Karpas-422 (cell line): ENCODE results near the gene MTA1. TPM values are rescaled to one million over a fixed set of nuclear protein-coding genes. Genes with fewer than 3 reads are reported as not detected.

Experiments used
- DNase-seq: peaks from one replicate; pipeline ENCODE4 v3.0.0-alpha.2; 2015
- H2AFZ ChIP-seq: fragments of 200-600 bp; sonication (generic); 2 replicates; pipeline ENCODE4 v1.6.1; 2014; ENCODE audit warnings: antibody characterized with exemption, low read length, mixed read lengths
- H3K27ac ChIP-seq: fragments of 200-600 bp; sonication (generic); 2 replicates; pipeline ENCODE4 v1.5.1; 2014; ENCODE audit warnings: mild to moderate bottlenecking, low read length, moderate library complexity
- H3K27me3 ChIP-seq: fragments of 200-600 bp; sonication (generic); 2 replicates; pipeline ENCODE4 v1.6.1; 2014; ENCODE audit warnings: low read length, mixed read lengths
- H3K36me3 ChIP-seq: fragments of 200-600 bp; sonication (generic); 2 replicates; pipeline ENCODE4 v1.6.1; 2014; ENCODE audit warnings: low read length, mixed read lengths; ENCODE audit not compliant: insufficient read depth
- H3K4me1 ChIP-seq: fragments of 200-600 bp; sonication (generic); 2 replicates; pipeline ENCODE4 v1.6.1; 2014; ENCODE audit warnings: mild to moderate bottlenecking, low read length, mixed read lengths
- H3K4me2 ChIP-seq: fragments of 200-600 bp; sonication (generic); 2 replicates; pipeline ENCODE4 v1.6.1; 2014; ENCODE audit warnings: low read length, low read depth, mild to moderate bottlenecking; ENCODE audit not compliant: poor library complexity, severe bottlenecking
- H3K4me3 ChIP-seq: fragments of 200-600 bp; sonication (generic); 2 replicates; pipeline ENCODE4 v1.5.1; 2014; ENCODE audit warnings: mild to moderate bottlenecking, antibody characterized with exemption, low read length, mixed read lengths
- H3K79me2 ChIP-seq: fragments of 200-600 bp; sonication (generic); 2 replicates; pipeline ENCODE4 v1.6.1; 2014; ENCODE audit warnings: mild to moderate bottlenecking, low read length, mixed read lengths
- H3K9ac ChIP-seq: fragments of 200-600 bp; sonication (generic); 2 replicates; pipeline ENCODE4 v1.6.0; 2014; ENCODE audit warnings: low read length
- H3K9me2 ChIP-seq: fragments of 200-600 bp; sonication (generic), shearing (Covaris generic); replicated peaks from 2 replicates; pipeline ENCODE4 v1.6.0; 2014; ENCODE audit warnings: mild to moderate bottlenecking, low read length, moderate library complexity; ENCODE audit not compliant: insufficient read depth
- H3K9me3 ChIP-seq: fragments of 300-700, 200-600 bp; sonication (generic); 2 replicates; pipeline ENCODE4 v1.6.1; 2014; ENCODE audit warnings: low read length, mixed read lengths
- H4K20me1 ChIP-seq: fragments of 200-600 bp; sonication (generic); 2 replicates; pipeline ENCODE4 v1.6.1; 2014; ENCODE audit warnings: mild to moderate bottlenecking, antibody characterized with exemption, low read length, low read depth; ENCODE audit not compliant: insufficient read depth
- total RNA-seq: library from RNA; depleted of rRNA; stranded (reverse); fragments of >200 nt; shearing (Covaris generic); gene quantifications from 2 replicates; pipeline ENCODE4 v1.2.3, GENCODE V29; 2014; ENCODE audit warnings: low replicate concordance

Gene MTA1
- total RNA-seq, 1 experiment from 2014 or later, result 94.6 TPM

DNA sequence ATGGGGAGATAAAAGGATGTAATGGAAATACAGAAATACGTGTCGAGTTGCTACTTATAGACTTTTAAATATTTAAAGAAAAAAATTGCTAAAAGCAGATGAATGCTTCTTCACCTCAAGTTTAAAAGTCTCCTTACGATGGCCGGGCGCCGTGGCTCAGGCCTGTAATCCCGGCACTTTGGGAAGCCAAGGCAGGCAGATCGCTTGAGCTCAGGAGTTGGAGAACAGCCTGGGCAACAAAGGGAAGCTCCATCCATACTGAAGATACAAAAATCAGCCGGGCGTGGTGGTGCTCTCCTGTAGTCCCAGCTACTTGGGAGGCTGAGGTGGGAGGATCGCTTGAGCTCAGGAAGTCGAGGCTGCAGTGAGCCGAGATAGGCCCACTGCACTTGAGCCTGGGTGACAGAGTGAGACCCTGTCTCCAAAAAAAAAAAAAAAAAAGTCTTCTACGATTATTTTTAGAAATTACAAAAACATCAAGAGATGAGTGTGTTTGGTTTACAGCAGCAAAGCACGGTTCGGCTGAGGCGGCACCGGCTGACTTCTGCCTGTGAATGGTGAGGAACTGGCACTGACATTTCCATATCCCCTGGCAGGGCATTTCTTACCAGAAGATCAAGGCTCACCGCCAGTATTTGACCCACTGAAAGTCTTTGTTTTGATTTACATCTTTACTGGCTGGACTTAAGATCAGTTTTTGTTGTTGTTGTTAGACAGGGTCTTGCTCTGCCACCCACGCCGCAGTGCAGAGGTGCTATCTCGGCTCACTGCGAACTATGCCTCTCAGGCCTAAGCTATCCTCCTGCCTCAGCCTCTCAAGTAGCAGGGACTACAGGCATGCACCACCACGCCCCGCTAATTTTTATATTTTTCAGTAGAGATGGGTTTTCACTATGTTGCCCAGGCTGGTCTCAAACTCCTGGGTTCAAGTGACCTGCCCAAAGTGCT is 3.9 kb upstream of the MTA1 start:
- Histone ChIP-seq H2AFZ (0 out of 2 replicates have a peak overlapping the region, but pooled peaks have one; percentile 46), H3K9ac (0 out of 2 replicates have a peak overlapping the region, but pooled peaks have one; percentile 65), H3K9me2 (no peaks in the 10 kb centered on the region), H3K4me2 (peak overlapping the region; percentile 71), H3K79me2 (peaks cover 9% of the 10 kb centered on the region), H3K4me3 (peak overlapping the region; percentile 60; the same call in 1 of the 2 replicates), H4K20me1 (peaks cover 18% of the 10 kb centered on the region), H3K4me1 (peaks cover 22% of the 10 kb centered on the region), H3K36me3 (no peaks in the 10 kb centered on the region), H3K27ac (no peak overlapping the region), H3K27me3 (no peaks in the 10 kb centered on the region), H3K9me3 (no peaks in the 10 kb centered on the region)
- DNase-seq, result no peak

DNA sequence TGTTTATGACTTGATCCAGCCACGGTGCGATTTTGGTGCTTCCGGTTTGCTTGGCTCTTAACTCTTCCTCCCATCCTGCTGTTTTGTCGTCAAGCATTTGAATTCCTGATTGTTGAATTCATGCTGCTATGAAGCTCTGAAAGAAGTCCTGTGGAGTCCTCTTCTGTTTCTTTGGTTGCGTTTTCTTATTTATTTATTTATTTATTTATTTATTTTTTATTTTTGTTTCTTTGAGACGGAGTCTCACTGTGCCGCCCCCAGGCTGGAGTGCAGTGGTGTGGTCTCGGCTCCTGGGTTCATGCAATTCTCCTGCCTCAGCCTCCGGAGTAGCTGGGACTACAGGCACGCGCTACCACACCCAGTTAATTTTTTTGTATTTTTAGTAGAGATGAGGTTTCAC is 3.0 kb upstream of the MTA1 start:
- H3K4me2 ChIP-seq, result no peak overlapping the region
- H3K4me3 ChIP-seq, result no peak overlapping the region
- no peak for DNase-seq
- H2AFZ ChIP-seq, result no peak overlapping the region
- H3K36me3 ChIP-seq, result no peaks in the 10 kb centered on the region
- H3K9ac ChIP-seq, result no peak overlapping the region
- no peaks in the 10 kb centered on the region for H3K27me3 ChIP-seq
- H3K27ac ChIP-seq, result no peak overlapping the region
- no peaks in the 10 kb centered on the region for H3K9me2 ChIP-seq
- peaks cover 21% of the 10 kb centered on the region for H4K20me1 ChIP-seq
- peaks cover 28% of the 10 kb centered on the region for H3K4me1 ChIP-seq
- no peaks in the 10 kb centered on the region for H3K9me3 ChIP-seq
- peaks cover 19% of the 10 kb centered on the region for H3K79me2 ChIP-seq

DNA sequence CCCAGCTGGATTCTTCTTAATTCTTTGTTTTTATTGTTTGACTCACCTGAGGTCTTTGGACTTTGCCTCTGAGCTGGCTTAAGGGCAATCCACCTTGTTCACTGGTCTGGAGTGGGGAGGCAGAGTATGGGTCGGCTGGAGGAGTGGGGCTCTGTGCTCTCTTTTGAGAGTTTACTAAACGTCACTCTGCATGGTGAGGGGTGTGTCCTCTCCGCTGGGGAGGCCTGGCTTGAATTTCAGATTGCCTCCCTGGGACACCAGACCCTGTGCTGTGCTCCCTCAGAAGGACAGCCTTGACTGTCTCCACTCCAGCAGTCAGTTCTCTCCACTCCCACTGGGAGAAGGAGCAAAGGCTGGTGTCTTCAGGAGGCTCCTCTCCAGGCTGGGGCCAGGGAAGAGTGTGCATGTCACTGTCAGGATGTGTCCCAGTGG is 1.9 kb upstream of the MTA1 start:
- no peak overlapping the region for H3K9ac ChIP-seq
- H3K9me3 ChIP-seq, result no peaks in the 10 kb centered on the region
- H3K27me3 ChIP-seq, result no peaks in the 10 kb centered on the region
- H3K36me3 ChIP-seq, result peaks cover 8% of the 10 kb centered on the region; the same call in 1 of the 2 replicates
- H3K27ac ChIP-seq, result no peak overlapping the region
- no peak overlapping the region for H3K4me2 ChIP-seq
- peaks cover 24% of the 10 kb centered on the region for H4K20me1 ChIP-seq
- peaks cover 29% of the 10 kb centered on the region for H3K79me2 ChIP-seq
- no peak overlapping the region for H3K4me3 ChIP-seq
- no peak overlapping the region for H2AFZ ChIP-seq
- peak; percentile 48 for DNase-seq
- H3K9me2 ChIP-seq, result no peaks in the 10 kb centered on the region
- H3K4me1 ChIP-seq, result peaks cover 35% of the 10 kb centered on the region

DNA sequence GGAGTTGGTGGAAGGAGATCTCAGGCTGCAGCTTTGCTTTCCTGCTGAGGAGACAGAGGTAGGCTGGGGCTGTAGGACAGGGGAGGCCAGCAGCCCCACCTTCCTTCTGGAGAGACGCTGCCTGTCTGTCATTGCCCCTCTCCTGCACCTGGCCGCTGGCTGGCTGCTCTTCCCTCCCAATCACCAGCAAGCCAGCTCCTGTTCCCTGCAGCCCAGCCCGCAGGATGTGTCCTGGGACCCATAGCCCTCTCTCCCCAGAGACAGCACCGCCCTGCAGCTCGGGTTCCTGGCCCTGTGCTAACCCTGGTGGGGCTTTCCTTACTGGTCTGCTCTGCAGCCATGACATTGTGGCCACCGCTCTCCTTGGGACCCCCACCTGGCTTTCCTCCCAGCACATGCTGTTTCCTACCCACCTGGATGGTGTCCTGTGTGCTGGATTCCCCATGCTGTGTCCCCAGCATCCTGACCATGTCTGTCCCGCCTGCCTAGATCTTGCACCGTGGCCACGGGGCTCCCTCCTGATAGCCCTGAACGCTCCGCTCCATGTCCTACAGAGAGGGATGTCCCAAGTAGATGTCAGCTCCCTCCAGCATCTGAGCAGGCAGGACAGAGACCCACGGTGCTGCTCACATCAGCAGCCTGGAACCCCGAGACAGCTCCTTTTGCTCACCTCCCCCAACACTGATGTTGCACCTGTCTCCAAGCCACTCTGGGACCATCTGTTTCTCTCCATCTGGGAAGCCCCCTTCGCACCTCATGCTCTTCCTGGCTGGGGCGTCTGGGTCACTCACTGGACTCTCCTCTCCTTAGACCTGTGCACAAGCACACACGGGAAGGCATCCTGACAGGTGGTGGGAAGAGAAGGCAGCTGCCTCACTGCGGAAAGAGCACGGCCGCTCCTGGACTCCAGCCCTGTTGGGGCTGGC is 1.1 kb upstream of the MTA1 start:
- H3K79me2 ChIP-seq, result peaks cover 37% of the 10 kb centered on the region
- peaks cover 35% of the 10 kb centered on the region for H3K4me1 ChIP-seq
- peak overlapping the region; percentile 96 for H3K9ac ChIP-seq
- no peaks in the 10 kb centered on the region for H3K27me3 ChIP-seq
- no peak for DNase-seq
- peaks cover 28% of the 10 kb centered on the region for H4K20me1 ChIP-seq
- H3K9me3 ChIP-seq, result no peaks in the 10 kb centered on the region
- H3K9me2 ChIP-seq, result no peaks in the 10 kb centered on the region
- peak overlapping the region; percentile 94 for H3K4me2 ChIP-seq
- peak overlapping the region; percentile 89 for H3K4me3 ChIP-seq
- H2AFZ ChIP-seq, result no peak overlapping the region
- no peak overlapping the region for H3K27ac ChIP-seq
- H3K36me3 ChIP-seq, result peaks cover 10% of the 10 kb centered on the region; the same call in 1 of the 2 replicates

DNA sequence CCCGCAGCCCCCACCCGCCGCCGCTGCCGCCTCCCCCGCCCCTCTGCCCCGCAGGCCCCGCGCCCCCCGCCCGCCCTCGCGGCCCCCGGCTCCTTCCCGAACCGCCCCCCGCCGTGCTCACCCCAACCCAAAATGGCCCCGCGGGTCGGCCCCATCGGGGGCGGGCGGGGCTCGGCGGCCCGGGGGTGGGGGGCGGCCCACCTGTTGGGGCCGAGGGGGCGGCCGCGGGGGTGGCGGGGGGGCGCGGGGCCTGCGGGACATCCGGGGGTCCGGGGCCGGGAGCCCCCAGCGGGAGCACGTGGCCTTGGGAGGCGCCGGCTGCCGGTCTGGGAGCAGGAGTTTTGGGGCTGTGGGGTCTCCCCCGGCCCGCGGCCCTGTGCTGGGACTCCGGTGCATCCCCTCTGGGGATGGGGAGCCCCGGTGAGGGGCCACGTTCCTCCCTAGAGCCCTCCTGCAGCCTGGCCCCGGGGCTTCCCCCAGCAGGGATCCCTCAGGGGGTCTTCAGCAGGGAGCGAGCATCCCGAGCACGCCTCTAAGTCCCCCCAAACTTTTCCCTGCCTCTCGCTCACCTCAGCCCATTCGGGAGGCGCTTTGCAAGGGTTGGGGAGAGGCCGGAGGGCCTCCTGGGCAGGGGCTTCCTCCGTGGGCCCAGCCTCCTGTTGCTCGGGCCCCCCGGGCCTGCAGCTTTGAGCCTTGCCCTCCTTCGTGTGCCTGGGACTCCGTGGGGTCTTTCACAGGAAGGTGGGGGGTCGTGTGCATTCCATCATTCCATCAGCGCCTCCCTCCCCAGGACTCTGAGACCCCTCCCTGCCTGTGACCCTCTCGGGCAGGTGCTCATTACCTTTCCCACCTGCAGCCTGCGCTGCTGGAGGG is 710 bp downstream of the MTA1 start:
- Histone ChIP-seq H2AFZ (no peak overlapping the region), H4K20me1 (peaks cover 41% of the 10 kb centered on the region), H3K9ac (peak overlapping the region; percentile 95), H3K36me3 (peaks cover 10% of the 10 kb centered on the region; the same call in 1 of the 2 replicates), H3K4me1 (peaks cover 29% of the 10 kb centered on the region), H3K79me2 (peaks cover 55% of the 10 kb centered on the region), H3K4me2 (peak overlapping the region; percentile 95), H3K27ac (peak overlapping the region; percentile 70), H3K9me2 (no peaks in the 10 kb centered on the region), H3K9me3 (no peaks in the 10 kb centered on the region), H3K4me3 (peak overlapping the region; percentile 93), H3K27me3 (no peaks in the 10 kb centered on the region)
- peak; percentile 62 for DNase-seq

DNA sequence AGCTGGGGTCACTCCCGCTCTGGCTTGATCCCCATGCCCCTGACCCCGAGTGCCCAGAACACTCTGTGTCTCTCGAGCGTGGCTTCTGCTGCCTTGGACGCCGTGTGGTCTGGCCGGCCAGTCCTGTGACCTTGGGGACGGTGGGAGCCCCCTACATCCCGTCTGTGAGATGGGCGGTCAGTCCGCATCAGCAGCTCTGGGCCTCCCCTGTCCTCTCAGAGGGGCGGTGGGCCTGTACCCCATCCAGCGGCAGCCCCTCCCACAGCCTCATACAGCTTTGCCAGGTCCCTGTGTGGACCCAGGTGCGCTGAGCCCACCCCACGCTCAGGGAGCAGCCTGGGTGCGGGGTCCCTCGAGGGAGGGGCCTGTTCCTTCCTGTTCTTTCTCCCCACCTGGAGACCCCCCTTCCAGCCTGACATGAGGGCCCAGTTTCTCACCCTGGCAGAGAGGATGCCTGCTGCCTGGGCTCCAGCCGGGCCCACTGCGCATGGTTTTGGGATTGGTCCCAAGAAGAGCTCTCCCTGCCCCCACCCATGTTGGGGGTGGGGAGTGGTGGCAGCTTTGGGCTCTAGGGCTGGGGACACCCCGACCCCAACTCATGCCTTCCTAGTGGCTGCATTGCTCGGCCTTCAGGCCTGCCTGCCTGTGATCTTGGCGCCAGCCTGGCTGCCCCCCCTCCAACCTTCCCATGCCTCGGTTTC is 1.5 kb downstream of the MTA1 start:
- H2AFZ ChIP-seq, result no peak overlapping the region
- DNase-seq, result peak; percentile 58
- no peaks in the 10 kb centered on the region for H3K27me3 ChIP-seq
- H3K27ac ChIP-seq, result peak overlapping the region; percentile 70
- peak overlapping the region; percentile 93 for H3K4me3 ChIP-seq
- H3K9me3 ChIP-seq, result no peaks in the 10 kb centered on the region
- peak overlapping the region; percentile 95 for H3K9ac ChIP-seq
- peaks cover 61% of the 10 kb centered on the region for H3K79me2 ChIP-seq
- no peaks in the 10 kb centered on the region for H3K9me2 ChIP-seq
- H3K4me1 ChIP-seq, result peaks cover 29% of the 10 kb centered on the region
- H3K36me3 ChIP-seq, result peaks cover 10% of the 10 kb centered on the region; the same call in 1 of the 2 replicates
- peaks cover 45% of the 10 kb centered on the region for H4K20me1 ChIP-seq
- peak overlapping the region; percentile 95 for H3K4me2 ChIP-seq
